ENCODE measurements around the gene ACTRT2.

The ACTRT2 gene

GRCh38 chr1:3053366-3053980 lies 32.2 kb downstream of the ACTRT2 start:
- TF ChIP-seq CTCF (IDR thresholded peaks at IDR 0.05; ENCODE audit: borderline replicate concordance, insufficient read depth, low read depth, low read length): no peak
- H3K4me3 ChIP-seq (ENCODE audit: low read depth, low read length): no peak overlapping the region

DNA sequence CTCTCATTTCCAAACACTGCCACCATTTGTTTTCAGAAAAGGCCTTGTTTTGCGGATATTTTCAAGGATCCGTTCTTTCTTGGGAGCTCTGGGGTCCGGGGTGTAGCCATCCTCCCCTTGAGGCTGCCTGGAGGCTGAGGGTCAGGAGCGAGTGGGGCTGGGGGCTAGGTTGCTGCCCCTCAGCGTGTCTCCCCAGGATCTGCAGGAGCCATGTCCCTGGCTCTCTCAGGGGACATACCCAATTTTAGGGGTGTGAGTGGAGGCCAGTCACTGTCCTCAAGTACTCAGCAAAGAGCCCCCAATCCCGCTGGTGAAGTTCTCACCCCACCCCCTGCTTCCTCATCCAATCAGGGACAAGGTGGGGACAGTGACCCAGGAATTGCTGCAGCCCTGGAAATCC lies 32.7 kb downstream of the ACTRT2 start:
- no peak overlapping the region for H3K4me3 ChIP-seq (ENCODE audit: low read depth, low read length)
- TF ChIP-seq CTCF (IDR thresholded peaks at IDR 0.05; ENCODE audit: borderline replicate concordance, insufficient read depth, low read depth, low read length): no peak

GRCh38 chr1:3054474-3054873 lies 33.2 kb downstream of the ACTRT2 start:
- H3K4me3 ChIP-seq (ENCODE audit: low read depth, low read length): no peak overlapping the region
- TF ChIP-seq CTCF (IDR thresholded peaks at IDR 0.05; ENCODE audit: borderline replicate concordance, insufficient read depth, low read depth, low read length): no peak

GRCh38 chr1:3055051-3055450 lies 33.8 kb downstream of the ACTRT2 start:
- H3K4me3 ChIP-seq (ENCODE audit: low read depth, low read length): no peak overlapping the region
- no peak for TF ChIP-seq CTCF (IDR thresholded peaks at IDR 0.05; ENCODE audit: borderline replicate concordance, insufficient read depth, low read depth, low read length)

GRCh38 chr1:3056641-3057040 lies 35.4 kb downstream of the ACTRT2 start:
- TF ChIP-seq CTCF (IDR thresholded peaks at IDR 0.05; ENCODE audit: borderline replicate concordance, insufficient read depth, low read depth, low read length): no peak
- H3K4me3 ChIP-seq (ENCODE audit: low read depth, low read length): no peak overlapping the region

DNA sequence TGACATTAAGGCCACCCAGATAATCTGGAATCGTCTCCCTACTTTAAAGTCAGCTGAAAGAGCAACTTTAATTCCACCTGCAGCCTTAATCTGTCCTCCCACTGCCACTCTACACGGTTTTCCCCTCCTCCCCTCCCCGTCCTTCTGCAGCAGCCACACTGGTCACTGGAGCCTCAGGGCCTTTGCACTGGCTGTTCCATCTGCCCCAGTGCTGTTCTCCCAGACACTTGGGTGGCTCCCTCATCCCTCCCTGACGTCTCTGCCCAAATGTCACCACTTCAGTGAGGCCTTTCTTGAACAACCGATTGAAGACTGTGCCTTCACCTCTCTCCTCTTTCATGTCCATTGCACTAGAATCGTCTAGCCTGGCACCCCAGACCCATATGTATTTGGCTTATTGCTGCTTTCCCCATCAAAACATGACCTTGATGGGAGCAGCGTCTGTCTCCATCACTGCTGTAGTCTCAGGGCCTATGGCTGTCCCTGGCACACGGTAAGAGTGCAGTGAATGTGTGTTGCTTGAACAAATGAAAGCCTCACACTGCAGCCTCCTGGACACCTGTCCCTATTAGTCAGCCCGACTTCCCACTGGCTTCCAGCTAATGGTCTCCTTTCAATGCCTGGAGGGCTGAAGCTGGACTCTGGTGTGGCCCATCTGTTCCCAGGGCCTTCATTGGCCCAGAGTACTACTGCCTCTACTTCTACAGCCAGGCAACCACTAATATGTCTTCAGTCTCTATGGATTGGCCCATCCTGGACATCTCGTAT lies 37.2 kb downstream of the ACTRT2 start:
- H3K4me3 ChIP-seq (ENCODE audit: low read depth, low read length): no peak overlapping the region
- TF ChIP-seq CTCF (IDR thresholded peaks at IDR 0.05; ENCODE audit: borderline replicate concordance, insufficient read depth, low read depth, low read length): no peak

- no peak overlapping the region for H3K4me3 ChIP-seq (ENCODE audit: low read depth, low read length)
- TF ChIP-seq CTCF (IDR thresholded peaks at IDR 0.05; ENCODE audit: borderline replicate concordance, insufficient read depth, low read depth, low read length): no peak
These were observed 38.9 kb downstream of the ACTRT2 start for GRCh38 chr1:3060127-3060526.

All from GM12875 (cell line).